Endothelial cell (in vitro differentiated cells): ENCODE results near the gene SLC22A2. TPM values are rescaled to one million over a fixed set of nuclear protein-coding genes. Genes with fewer than 3 reads are reported as not detected.

Experiments
- DNase-seq: peaks from one replicate; pipeline ENCODE4 v3.0.0; 2021; ENCODE audit warnings: low spot score
- H3K27ac Mint-ChIP-seq: one replicate; pipeline ENCODE4 v1.8.0; 2021; ENCODE audit warnings: mixed read lengths, inconsistent platforms; ENCODE audit not compliant: unreplicated experiment
- H3K27me3 Mint-ChIP-seq: one replicate; pipeline ENCODE4 v1.8.0; 2021; ENCODE audit warnings: mild to moderate bottlenecking, moderate library complexity, mixed read lengths, inconsistent platforms; ENCODE audit not compliant: unreplicated experiment
- H3K36me3 Mint-ChIP-seq: one replicate; pipeline ENCODE4 v1.8.0; 2021; ENCODE audit warnings: mild to moderate bottlenecking, low read depth, mixed read lengths, inconsistent platforms; ENCODE audit not compliant: unreplicated experiment
- H3K4me1 Mint-ChIP-seq: one replicate; pipeline ENCODE4 v1.8.0; 2021; ENCODE audit warnings: mild to moderate bottlenecking, mixed read lengths, inconsistent platforms; ENCODE audit not compliant: unreplicated experiment
- H3K4me3 Mint-ChIP-seq: one replicate; pipeline ENCODE4 v1.8.0; 2021; ENCODE audit warnings: mild to moderate bottlenecking, mixed read lengths, inconsistent platforms; ENCODE audit not compliant: unreplicated experiment
- H3K9me3 Mint-ChIP-seq: one replicate; pipeline ENCODE4 v1.8.0; 2021; ENCODE audit warnings: mixed read lengths, inconsistent platforms; ENCODE audit not compliant: unreplicated experiment
- total RNA-seq: library from RNA; stranded (reverse); fragmentation: NEBNext Ultra II Directional; extraction: Animal tissue kit (Norgen Biotek cat#: 25700); gene quantifications from one replicate; pipeline ENCODE4 v1.2.1, GENCODE V29; 2021; ENCODE audit not compliant: unreplicated experiment
- TF ChIP-seq, protein P1 (sequence below): fragments of 200-600 bp; sonication (generic); IDR thresholded peaks from one replicate; pipeline ENCODE4 v1.5.0; 2021; ENCODE audit warnings: antibody characterized with exemption; ENCODE audit not compliant: unreplicated experiment

The SLC22A2 gene
- total RNA-seq, 1 donor from 2014 or later: not detected

DNA sequence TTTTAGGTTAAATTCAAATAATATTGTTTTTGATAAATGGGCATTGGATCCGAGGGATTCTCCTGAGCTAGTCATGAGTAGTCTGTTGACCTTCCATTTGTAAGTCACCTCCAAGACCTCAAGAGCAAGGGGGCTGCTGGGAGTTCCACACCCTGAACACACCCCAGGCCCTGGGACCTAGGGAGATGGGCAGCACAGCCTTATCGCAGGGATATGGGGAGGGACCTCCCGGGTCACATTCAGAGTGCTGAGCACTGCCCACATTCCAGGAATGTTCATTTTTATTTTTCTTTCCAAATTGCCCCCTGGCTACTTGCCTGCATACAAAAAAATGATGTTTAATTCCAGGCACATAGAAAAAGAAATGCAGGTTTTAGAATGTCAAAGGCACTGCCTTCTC is 55.5 kb downstream of the SLC22A2 start:
- Mint-ChIP-seq H3K27me3 (no peaks in the 10 kb centered on the region), H3K9me3 (no peaks in the 10 kb centered on the region), H3K4me3 (no peak overlapping the region), H3K4me1 (no peaks in the 10 kb centered on the region), H3K27ac (no peak overlapping the region), H3K36me3 (no peaks in the 10 kb centered on the region)
- TF ChIP-seq, protein P1, sequence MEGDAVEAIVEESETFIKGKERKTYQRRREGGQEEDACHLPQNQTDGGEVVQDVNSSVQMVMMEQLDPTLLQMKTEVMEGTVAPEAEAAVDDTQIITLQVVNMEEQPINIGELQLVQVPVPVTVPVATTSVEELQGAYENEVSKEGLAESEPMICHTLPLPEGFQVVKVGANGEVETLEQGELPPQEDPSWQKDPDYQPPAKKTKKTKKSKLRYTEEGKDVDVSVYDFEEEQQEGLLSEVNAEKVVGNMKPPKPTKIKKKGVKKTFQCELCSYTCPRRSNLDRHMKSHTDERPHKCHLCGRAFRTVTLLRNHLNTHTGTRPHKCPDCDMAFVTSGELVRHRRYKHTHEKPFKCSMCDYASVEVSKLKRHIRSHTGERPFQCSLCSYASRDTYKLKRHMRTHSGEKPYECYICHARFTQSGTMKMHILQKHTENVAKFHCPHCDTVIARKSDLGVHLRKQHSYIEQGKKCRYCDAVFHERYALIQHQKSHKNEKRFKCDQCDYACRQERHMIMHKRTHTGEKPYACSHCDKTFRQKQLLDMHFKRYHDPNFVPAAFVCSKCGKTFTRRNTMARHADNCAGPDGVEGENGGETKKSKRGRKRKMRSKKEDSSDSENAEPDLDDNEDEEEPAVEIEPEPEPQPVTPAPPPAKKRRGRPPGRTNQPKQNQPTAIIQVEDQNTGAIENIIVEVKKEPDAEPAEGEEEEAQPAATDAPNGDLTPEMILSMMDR: no peak
- no peak for DNase-seq

DNA sequence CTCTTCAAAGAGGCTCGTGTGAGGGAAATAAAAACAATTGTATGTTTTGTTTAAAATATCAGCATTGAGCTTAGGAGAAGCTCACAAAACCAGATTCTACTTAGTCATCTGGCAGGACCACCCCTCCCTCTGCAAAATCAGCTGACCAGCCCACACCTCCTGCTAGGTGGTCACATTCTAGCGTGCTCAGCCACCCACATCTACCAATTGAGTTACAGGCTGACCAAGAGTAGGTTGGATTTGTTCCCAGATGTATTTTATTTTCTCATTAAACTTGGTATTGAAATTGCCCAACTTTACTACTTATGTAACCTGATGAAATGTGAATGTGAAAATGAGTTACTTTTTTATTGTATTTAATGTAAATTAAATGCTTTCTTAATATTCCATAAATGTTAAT is 56.2 kb downstream of the SLC22A2 start:
- no peak overlapping the region for H3K27ac Mint-ChIP-seq
- TF ChIP-seq, protein P1: no peak
- H3K27me3 Mint-ChIP-seq: no peaks in the 10 kb centered on the region
- DNase-seq: no peak
- H3K4me3 Mint-ChIP-seq: no peak overlapping the region
- H3K9me3 Mint-ChIP-seq: no peaks in the 10 kb centered on the region
- no peaks in the 10 kb centered on the region for H3K4me1 Mint-ChIP-seq
- H3K36me3 Mint-ChIP-seq: no peaks in the 10 kb centered on the region

DNA sequence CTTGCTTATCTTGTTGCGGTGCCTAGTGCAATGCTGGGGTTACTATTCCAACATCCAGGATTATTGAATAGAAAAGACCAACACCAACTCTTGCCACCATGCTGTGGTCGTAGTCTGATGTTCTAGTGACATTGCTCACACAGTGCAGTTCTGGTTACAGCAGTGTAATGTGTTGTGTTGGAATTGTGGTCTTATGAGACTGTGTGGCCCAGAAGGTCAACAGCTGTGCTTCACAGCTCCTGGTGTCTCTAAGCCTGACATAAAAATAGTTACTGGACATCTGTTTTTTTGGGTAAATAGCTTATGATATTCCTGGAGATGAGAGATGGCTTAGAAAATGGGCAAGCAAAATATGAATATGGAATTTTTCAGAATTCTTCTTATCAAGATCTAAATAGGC is 57.6 kb downstream of the SLC22A2 start:
- Mint-ChIP-seq H3K9me3 (no peaks in the 10 kb centered on the region), H3K36me3 (no peaks in the 10 kb centered on the region), H3K4me3 (no peak overlapping the region), H3K27me3 (no peaks in the 10 kb centered on the region), H3K4me1 (no peaks in the 10 kb centered on the region), H3K27ac (no peak overlapping the region)
- TF ChIP-seq, protein P1: no peak
- no peak for DNase-seq

DNA sequence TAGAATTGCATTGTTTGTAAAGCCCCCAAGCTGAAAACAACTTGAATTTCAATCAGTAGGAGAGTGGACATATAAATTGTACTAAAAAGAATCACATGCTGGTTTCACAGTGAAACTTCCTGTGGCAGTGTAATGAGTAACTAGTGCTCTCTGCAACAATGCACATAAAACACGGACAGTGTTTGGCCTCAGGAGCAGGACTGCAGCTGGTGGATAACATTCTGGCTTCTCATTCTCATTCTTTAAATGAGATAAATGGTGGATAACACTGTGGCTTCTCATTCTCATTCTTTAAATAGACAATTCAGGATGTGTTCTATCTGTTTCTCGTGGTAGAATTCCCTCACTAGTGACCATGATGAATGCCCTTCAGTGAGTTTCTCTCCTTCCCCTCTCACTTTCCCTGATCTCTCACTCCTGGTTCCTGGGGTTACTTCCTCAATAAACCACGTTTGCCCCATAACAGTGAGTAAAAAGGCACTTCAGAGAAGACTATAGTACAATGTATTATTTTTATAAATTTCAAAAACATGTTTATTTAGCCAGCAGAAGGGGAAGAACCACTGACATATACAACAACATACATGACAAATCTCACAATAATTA is 59.9 kb downstream of the SLC22A2 start:
- no peak for DNase-seq
- H3K4me3 Mint-ChIP-seq: no peak overlapping the region
- H3K27ac Mint-ChIP-seq: no peak overlapping the region
- no peaks in the 10 kb centered on the region for H3K4me1 Mint-ChIP-seq
- peaks cover 5% of the 10 kb centered on the region for H3K9me3 Mint-ChIP-seq
- no peaks in the 10 kb centered on the region for H3K36me3 Mint-ChIP-seq
- TF ChIP-seq, protein P1: no peak
- no peaks in the 10 kb centered on the region for H3K27me3 Mint-ChIP-seq

DNA sequence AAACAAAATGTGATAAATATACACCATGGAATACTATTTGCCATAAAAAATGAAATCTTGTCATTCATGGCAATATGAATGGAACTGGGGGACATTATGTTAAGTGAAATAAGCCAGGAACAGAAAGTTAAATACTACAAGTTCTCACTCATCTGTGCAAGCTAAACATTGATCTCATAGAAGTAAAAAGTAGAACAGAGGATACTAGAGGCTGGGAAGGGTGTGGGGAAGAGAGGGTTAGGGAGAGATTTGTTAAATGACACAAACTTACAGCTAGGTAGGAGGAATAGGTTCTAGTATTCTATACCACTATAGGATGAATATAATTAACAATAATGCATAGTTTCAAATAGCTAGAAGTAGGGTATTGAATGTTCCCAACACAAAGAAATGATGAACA is 61.0 kb downstream of the SLC22A2 start:
- no peak overlapping the region for H3K4me3 Mint-ChIP-seq
- DNase-seq: no peak
- no peaks in the 10 kb centered on the region for H3K27me3 Mint-ChIP-seq
- H3K9me3 Mint-ChIP-seq: peaks cover 5% of the 10 kb centered on the region
- no peaks in the 10 kb centered on the region for H3K36me3 Mint-ChIP-seq
- no peak overlapping the region for H3K27ac Mint-ChIP-seq
- TF ChIP-seq, protein P1: no peak
- no peaks in the 10 kb centered on the region for H3K4me1 Mint-ChIP-seq
